ENCODE measurements around the gene FOXL2NB.

DNA sequence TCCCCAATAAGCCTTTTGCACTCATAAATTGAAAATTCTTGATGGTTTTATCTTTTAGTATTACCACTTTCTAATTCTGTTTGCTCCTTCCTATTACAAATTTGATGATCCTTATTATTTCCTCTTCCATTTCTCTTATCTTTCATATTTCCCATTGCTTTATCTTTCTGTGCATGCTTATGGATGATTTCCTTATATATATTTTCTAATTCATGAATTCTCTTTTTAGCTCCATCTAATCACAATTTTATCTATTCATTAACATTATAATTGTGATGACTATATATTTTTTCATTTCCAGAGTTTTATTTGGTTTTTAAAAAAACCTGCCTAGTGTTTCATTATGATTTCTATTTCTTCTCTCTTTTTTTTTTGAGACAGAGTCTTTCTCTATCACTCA is 17.9 kb downstream of the FOXL2NB start:
- TF ChIP-seq, protein P1, sequence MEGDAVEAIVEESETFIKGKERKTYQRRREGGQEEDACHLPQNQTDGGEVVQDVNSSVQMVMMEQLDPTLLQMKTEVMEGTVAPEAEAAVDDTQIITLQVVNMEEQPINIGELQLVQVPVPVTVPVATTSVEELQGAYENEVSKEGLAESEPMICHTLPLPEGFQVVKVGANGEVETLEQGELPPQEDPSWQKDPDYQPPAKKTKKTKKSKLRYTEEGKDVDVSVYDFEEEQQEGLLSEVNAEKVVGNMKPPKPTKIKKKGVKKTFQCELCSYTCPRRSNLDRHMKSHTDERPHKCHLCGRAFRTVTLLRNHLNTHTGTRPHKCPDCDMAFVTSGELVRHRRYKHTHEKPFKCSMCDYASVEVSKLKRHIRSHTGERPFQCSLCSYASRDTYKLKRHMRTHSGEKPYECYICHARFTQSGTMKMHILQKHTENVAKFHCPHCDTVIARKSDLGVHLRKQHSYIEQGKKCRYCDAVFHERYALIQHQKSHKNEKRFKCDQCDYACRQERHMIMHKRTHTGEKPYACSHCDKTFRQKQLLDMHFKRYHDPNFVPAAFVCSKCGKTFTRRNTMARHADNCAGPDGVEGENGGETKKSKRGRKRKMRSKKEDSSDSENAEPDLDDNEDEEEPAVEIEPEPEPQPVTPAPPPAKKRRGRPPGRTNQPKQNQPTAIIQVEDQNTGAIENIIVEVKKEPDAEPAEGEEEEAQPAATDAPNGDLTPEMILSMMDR (IDR thresholded peaks at IDR 0.05), result no peak
- no peak for TF ChIP-seq POLR2A (IDR thresholded peaks at IDR 0.05)
